HT1080 (cell line): ENCODE data around the gene GH2. TPM values are rescaled to one million over a fixed set of nuclear protein-coding genes. Genes with fewer than 3 reads are reported as not detected.
"Not testable (repeated sequence)": the region's sequence is repeated elsewhere in the genome, so short reads cannot be mapped to it uniquely, and the experiment has no call there.

Experiments
- DNase-seq: peaks from one replicate; pipeline ENCODE4 v3.0.0-alpha.2; 2015; ENCODE audit warnings: low read depth
- polyA plus RNA-seq, 2 experiments: library from polyadenylated mRNA; depleted of rRNA; stranded (reverse); fragments of >200 nt; gene quantifications; 2 replicates each; pipeline ENCODE4 v1.2.3, GENCODE V29; 2015
- total RNA-seq: library from RNA; depleted of rRNA; stranded (reverse); fragments of >200 nt; shearing (Covaris generic); gene quantifications from 2 replicates; pipeline ENCODE4 v1.2.3, GENCODE V29; 2014; rRNA removed

The GH2 gene
- not detected in 2 replicates for total RNA-seq
- not detected in 2 replicates for polyA plus RNA-seq (2015; cell fraction: cytosol; rRNA removed)
- polyA plus RNA-seq (2015; cell fraction: nucleus; rRNA removed), result not detected in 2 replicates

GRCh38 chr17:63881935-63882601, at the start of gene GH2:
Gene GH2, minus strand, starts transcription at chr17:63881944. Its CDS starts 143 bp downstream, at chr17:63881801.
- peak; percentile 55 for DNase-seq

DNA sequence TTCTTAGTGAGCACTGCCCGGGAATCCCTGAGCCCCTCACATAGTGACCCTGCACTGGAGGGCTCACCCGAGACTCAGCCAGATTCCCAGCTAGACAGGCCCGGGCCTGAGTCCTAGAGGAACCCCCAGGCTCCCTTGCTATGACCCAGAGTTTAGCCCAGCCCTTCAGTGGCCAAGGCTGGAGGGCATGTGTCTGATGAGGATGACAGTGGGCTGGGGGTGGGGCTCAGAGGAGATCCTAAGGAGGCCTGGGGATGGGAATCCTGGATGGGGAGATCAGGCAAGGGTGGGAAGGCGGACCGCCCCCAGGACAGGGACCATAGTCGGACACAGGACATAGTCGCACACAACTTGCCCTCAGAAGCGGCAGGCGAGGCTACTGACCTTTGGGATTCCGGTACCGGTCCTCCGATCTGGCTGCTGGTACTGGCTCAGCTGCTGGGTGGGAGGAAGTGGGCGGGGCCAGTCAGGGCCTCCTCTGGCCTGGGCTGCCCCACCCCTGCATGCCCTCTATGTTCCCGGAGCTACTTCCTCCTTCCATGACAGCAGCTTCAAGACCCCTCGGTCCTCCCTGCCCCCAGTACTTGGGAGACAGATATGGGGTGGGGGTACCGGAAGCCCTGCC, 49.3 kb upstream of the GH2 start:
- DNase-seq, result no peak

DNA sequence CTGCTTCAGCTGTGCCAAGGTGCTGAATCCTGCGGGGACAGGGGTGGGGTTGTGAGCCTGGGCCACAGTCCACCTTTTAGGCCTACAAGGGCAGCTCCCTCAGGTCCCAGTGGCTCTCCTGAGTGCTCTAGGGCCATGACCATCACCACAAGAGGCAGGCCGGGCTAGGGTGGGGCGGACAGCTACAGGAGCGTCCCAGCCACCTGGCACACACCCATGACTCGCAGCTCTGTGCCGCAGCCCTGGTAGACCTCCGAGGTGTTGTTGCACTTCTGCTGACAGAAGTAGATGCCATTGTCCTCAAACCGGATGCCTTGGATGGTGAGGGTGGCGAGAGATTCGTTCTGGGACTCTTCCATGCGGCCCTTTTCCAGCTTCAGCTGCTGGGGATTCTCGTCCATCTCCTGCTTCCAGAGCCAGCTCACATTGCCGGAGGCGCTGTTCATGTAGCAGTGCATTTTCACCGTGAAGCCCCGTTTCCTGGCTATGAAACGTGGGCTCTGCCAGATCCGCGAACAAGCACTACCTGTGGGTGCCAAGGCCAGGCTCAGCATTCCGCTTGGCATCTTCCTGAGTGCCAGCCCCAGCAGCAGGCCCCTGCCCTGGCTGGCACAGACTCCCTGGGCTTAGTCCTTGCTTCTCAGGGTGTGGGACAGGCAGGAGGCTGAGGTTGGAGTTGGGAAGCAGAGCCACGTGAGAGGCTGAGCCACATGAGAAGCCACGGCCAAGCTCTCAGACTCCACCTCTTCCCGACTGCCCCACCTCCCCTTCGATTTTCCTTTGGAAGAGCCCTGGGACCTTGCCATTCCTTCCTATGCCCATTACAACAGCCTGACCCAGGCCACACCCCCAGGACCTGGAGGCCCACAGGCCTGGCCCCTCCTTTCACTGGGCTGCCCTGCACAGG, 48.4 kb upstream of the GH2 start:
- no peak for DNase-seq

GRCh38 chr17:63928966-63929695, 47.4 kb upstream of the GH2 start:
- DNase-seq, result no peak

DNA sequence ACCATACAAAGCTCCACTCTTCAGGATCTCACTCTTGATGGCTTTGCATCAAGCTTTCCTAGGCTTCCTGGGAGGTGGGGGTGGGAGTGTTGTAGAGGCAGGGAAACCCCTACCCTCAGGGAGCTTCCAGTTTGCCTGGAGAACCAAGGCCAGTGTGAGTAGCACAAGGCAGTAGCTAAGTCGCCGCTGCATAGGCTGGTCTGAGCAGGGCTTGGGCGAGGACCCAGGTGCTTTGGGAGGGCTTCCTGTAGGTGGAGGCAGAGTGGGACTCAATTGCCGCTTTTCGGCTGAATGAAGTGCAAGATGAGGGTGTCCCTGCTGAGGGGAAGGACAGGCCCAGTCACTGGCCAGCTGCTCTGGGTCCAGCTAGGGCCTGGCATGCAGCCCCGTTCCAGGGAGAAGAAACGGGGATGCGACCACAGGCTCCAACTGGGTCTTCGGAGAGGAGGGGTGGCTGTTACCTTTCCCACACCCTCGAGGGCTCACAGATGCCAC, 46.5 kb upstream of the GH2 start:
- no peak for DNase-seq

- DNase-seq, result no peak
These were observed 45.9 kb upstream of the GH2 start for GRCh38 chr17:63927464-63928171.

GRCh38 chr17:63926164-63926563, 44.4 kb upstream of the GH2 start:
- DNase-seq, result no peak

DNA sequence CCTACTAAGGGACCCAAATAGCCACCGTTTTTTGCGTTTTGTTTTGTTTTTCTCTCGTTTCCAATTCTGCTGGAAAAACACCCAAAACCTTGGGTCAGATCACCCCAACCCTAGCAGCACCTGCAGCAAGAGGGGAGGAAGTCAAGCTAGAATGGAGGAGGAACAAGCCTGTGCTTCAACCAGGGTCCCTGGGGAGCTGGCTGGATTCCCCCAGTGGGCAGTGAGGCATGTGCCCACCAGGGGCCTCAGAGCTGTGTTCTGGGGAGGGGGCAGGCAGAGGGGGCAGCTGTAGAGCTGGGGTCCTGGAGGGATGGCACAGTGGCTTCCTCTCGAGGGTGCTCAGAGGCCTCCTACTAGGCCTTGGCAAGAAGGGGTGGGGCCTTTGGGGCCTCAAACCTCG, 43.9 kb upstream of the GH2 start:
- DNase-seq, result no peak

DNA sequence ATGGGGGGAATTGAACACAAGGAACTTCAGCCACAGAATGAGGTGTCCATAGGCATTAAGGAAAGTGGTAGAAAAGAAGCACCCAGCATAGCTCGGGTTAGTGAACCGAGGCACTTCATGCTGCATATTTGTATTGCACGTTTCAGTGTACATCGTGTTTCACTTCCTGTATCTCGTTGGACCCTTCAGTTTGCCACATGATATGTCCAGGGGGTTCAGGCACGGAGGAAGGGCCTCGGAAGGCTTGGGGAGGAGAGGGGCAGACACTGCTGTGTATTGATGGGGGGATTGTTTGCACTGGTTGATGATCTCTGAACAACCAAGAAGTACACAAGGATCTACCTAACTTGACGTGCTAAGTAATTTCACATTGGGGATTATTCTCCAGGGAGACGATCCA, 40.7 kb upstream of the GH2 start:
- not testable (repeated sequence) for DNase-seq

DNA sequence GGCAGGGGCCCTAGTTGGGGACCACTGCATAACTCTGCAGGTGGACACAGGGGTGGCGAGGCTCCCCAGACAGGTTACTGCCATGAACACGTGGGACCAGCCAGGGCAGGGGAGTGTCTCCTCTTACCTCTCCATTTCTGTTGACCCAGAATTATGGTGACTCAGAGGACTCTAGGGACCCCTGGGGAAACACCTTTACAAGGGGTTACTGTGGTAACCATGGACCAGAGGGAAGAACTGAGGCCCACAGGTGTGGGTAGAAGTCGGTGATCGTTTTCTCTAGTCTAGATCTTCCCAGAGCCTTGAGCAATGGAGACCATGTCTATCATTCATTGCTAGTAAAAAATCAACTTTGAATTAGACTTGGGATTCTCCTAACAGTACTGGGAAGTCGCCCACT, 39.0 kb upstream of the GH2 start:
- not testable (repeated sequence) for DNase-seq

DNA sequence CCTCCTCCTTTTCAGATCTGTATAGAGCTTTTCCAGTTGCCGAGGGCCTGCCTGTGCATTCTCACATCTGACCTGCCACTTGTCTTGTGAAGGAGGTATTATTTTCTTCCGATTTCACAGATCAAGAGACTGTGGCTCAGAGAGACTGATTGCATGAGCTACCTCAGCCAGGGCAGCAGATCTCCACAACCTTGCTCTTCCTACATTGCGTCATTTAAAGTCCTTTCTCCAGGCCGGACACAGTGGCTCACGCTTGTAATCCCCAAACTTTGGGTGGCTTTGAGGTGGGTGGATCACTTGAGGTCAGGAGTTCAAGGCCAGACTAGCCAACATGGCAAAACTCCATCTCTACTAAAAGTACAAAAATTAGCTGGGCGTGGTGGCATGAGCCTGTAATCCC, 38.3 kb upstream of the GH2 start:
- not testable (repeated sequence) for DNase-seq

- peak; percentile 51 for DNase-seq
These were observed 37.6 kb upstream of the GH2 start for GRCh38 chr17:63919311-63919723.

GRCh38 chr17:63918789-63919305, 37.1 kb upstream of the GH2 start, which contains the start of gene GH1:
Gene GH1, minus strand, starts transcription at chr17:63918839. Its CDS starts 63 bp downstream, at chr17:63918776.
- DNase-seq, result not testable (repeated sequence)

DNA sequence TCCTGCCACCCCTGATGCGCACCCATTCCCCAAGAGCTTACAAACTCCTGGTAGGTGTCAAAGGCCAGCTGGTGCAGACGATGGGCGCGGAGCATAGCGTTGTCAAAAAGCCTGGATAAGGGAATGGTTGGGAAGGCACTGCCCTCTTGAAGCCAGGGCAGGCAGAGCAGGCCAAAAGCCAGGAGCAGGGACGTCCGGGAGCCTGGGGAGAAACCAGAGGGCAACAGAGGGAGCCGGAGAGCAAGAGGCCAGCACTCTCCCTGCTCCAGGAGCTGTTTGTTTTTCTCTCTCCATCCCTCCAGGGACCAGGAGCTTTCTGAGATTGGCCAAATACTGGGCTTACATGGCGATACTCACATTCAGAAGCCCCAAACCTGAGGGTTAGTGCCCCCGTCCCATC, 36.6 kb upstream of the GH2 start:
- peak; percentile 23 for DNase-seq

- no peak for DNase-seq
These were observed 35.9 kb upstream of the GH2 start for GRCh38 chr17:63917646-63918045.

DNA sequence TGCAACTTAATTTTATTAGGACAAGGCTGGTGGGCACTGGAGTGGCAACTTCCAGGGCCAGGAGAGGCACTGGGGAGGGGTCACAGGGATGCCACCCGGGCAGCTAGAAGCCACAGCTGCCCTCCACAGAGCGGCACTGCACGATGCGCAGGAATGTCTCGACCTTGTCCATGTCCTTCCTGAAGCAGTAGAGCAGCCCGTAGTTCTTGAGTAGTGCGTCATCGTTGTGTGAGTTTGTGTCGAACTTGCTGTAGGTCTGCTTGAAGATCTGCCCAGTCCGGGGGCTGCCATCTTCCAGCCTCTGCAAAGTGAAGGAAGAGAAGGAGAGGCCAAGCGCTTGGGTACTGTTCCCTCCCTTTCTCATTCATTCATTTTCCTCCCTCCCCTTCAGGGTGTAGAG, 35.5 kb upstream of the GH2 start:
- not testable (repeated sequence) for DNase-seq

- DNase-seq, result no peak
These were observed 34.9 kb upstream of the GH2 start for GRCh38 chr17:63916566-63917185.

- not testable (repeated sequence) for DNase-seq
These were observed 34.0 kb upstream of the GH2 start for GRCh38 chr17:63915753-63916152.

DNA sequence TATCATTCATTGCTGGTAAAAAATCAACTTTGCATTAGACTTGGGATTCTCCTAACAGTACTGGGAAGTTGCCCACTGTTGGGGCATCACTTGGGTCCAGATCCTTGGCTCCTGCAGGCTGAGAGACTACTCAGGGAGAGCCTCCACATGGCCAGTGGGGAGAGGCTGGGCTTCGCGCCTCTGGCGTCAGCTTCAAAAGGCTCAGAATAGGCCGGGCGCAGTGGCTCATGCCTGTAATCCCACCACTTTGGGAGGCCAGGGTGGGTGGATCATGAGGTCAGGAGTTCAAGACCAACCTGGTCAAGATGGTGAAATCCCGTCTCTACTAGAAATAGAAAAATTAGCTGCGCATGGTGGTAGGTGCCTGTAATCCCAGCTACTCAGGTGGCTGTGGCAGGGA, 32.7 kb upstream of the GH2 start:
- DNase-seq, result no peak
